Suppressor macrophage treated with lipopolysaccharide for 1 hour (primary cell): ENCODE measurements around the gene SMAD7.
A peak's percentile ranks its signal among the peaks of the same experiment; 100 is the strongest.

Experiments used
- DNase-seq, 3 donors: peaks; one replicate each; pipeline ENCODE4 v3.0.0-alpha.2; 2020 to 2022

Gene SMAD7

GRCh38 chr18:48959921-48960920 lies 9.5 kb upstream of the SMAD7 start:
- peak; percentile 49 to 54 (median 52) for DNase-seq

- no peak for DNase-seq
Observed at GRCh38 chr18:48959551-48959920, 8.8 kb upstream of the SMAD7 start.

- no peak for DNase-seq
Observed at GRCh38 chr18:48958951-48959350, 8.2 kb upstream of the SMAD7 start.

- DNase-seq, result no peak
Observed at GRCh38 chr18:48957616-48958015, 6.9 kb upstream of the SMAD7 start.

GRCh38 chr18:48957136-48957535 lies 6.4 kb upstream of the SMAD7 start:
- DNase-seq, result no peak

- DNase-seq, result no peak
Observed at GRCh38 chr18:48956356-48956755, 5.6 kb upstream of the SMAD7 start.

- DNase-seq, result no peak
Observed at GRCh38 chr18:48955830-48956261, 5.1 kb upstream of the SMAD7 start.

- DNase-seq, result no peak
Observed at GRCh38 chr18:48954886-48955819, 4.4 kb upstream of the SMAD7 start.

- DNase-seq, result no peak
Observed at GRCh38 chr18:48953104-48953706, 2.4 kb upstream of the SMAD7 start.

- peak; percentile 89 to 93 (median 90) for DNase-seq
Observed at GRCh38 chr18:48952287-48953103, 1.7 kb upstream of the SMAD7 start.

GRCh38 chr18:48951448-48952286 lies 902 bp upstream of the SMAD7 start:
- DNase-seq, result peak; percentile 89 to 94 (median 94)

GRCh38 chr18:48949606-48950535 lies 894 bp downstream of the SMAD7 start:
- DNase-seq, result peak; percentile 67 to 83 (median 67)

GRCh38 chr18:48949050-48949605 lies 1.6 kb downstream of the SMAD7 start:
- DNase-seq, result peak in 1 of 3 donors; percentile 50

GRCh38 chr18:48948112-48949049 lies 2.4 kb downstream of the SMAD7 start:
- peak in 2 of 3 donors; percentile 52 to 70 for DNase-seq

GRCh38 chr18:48947560-48947959 lies 3.2 kb downstream of the SMAD7 start:
- no peak for DNase-seq

- no peak for DNase-seq
Observed at GRCh38 chr18:48947092-48947491, 3.7 kb downstream of the SMAD7 start.

GRCh38 chr18:48946329-48946835 lies 4.4 kb downstream of the SMAD7 start:
- no peak for DNase-seq

GRCh38 chr18:48945953-48946217 lies 4.9 kb downstream of the SMAD7 start:
- no peak for DNase-seq
